DMS53 (cell line): ENCODE results near the gene CD93.

Source experiments
- DNase-seq: peaks from one replicate; lab custom pipeline; 2025; lab: John Stamatoyannopoulos, UW

Gene CD93

DNA sequence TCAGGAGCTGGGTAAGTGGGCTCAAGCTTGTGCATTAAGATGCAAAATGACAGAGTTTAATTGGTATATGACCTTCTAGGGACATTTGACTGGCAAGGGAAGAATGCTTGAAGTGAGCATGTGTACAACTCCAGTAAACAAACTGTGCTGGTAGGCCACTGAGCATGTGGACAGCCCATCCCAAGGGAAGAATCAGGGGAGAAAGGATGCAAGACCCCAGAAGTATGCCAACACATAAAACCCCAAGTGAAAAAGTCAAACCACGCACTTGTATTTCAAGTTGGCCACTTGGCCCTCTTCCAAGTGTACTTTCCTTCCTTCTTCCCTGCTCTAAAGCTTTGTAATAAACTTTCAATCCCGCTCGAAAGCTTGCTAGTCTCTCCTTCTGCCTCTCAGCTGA is 26.3 kb downstream of the CD93 start:
- no peak for DNase-seq

GRCh38 chr20:23059001-23059400 is 27.1 kb downstream of the CD93 start:
- no peak for DNase-seq

GRCh38 chr20:23058240-23058639 is 27.9 kb downstream of the CD93 start:
- DNase-seq: no peak

DNA sequence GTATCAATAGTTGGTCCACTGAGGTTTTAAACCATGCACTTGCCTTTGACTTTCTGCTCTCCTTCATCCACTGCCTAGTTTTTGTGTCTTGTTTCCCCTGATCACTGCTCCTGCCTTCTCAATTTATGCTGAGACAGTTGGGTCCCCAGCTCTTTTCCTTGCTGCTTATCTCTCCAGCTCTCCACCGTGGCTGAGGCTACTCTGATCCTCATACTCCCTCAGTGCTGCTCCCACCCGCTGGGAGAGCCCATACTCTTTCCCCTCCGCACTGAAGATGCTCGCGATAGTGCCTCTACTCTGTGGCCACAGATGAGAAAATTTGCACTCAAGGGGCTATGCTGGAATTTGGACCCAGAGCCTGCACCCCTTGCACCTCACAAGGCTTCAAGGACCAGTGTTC is 33.2 kb downstream of the CD93 start:
- DNase-seq: no peak

- peak; percentile 33 for DNase-seq
Measured at GRCh38 chr20:23050847-23051627, 35.1 kb downstream of the CD93 start.

DNA sequence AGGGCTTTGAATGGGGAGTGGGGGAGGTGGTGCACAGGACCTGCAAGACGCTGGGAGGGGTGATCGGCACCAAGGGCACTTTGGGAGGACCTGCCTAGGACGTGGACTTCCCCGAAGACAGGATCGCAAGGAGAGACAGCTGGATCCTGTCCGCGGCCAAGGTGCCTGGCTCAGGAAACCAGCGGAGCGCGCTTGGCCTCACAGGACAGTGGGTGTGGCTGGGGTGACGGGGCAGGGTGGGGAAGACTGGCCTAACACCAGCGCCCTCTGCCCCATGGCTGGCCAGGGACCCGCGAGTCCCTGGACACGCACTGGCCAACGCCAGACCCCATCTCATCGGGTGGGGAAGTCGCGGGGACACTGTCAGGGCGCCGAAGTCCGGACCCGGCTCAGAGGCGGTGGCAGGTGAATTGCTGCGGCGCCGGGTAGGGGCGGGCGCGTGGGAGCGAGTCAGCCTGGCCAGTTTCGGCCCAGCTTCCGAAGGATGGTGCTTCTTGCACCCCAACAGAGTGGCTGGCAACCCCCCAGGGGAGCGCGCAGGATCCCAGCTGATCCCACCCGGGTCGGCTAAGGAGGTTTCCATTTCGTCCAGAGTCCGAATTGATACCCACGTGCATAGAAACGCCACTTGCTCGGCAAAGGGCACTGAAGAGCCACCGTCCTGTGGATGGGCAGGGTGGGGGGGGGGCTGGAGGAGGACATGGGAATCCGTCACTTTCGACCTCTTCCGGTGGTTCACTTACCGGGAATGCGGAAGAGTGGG is 35.9 kb downstream of the CD93 start:
- DNase-seq: peak; percentile 42

DNA sequence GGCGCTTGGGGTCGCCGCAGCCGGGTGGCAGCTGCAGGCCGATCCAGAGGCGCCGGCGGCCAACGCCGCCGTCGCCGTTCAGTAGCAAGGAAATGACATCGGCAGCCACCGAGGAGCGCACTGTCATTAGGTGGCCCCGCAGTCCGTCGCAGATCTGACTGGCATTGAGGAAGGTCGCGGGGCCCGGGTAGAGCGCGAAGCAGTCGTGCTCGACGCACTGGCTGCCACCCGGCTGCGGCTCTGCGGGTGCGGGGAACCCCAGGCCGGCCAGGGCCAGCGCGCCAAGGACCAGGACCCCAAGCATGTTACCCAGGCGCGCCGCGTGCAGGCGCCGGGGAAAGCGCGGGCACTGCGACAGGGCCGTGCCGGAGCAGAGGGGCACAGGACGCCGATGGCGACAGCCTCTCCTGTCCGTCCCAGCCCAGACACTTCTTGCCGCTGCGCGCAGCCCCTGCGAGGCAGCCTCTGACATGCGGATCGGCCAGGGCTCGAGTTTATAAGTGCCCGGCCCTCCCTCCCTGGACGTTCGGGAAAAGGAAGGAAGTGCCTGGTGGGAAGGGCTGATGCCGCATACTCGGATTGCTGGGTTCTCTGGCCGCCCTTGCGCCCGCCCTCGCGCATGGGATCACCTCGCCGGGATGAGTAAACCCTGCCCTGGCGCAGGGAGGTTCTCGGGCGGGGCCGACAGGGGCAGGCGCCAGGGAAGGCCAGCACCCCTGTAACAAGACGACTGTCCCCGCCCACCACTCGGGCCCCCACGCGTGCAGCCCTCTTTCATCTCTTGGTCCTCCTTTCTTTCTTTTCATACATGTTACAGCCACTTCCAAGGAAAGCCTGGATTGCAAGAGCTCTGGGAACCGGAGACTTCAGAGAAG is 36.7 kb downstream of the CD93 start, which contains the start of gene THBD:
Gene THBD, minus strand, starts transcription at position 472 of the 875 bp plus-strand sequence. Its CDS starts 168 bp downstream, at position 304.
- DNase-seq: peak; percentile 55

DNA sequence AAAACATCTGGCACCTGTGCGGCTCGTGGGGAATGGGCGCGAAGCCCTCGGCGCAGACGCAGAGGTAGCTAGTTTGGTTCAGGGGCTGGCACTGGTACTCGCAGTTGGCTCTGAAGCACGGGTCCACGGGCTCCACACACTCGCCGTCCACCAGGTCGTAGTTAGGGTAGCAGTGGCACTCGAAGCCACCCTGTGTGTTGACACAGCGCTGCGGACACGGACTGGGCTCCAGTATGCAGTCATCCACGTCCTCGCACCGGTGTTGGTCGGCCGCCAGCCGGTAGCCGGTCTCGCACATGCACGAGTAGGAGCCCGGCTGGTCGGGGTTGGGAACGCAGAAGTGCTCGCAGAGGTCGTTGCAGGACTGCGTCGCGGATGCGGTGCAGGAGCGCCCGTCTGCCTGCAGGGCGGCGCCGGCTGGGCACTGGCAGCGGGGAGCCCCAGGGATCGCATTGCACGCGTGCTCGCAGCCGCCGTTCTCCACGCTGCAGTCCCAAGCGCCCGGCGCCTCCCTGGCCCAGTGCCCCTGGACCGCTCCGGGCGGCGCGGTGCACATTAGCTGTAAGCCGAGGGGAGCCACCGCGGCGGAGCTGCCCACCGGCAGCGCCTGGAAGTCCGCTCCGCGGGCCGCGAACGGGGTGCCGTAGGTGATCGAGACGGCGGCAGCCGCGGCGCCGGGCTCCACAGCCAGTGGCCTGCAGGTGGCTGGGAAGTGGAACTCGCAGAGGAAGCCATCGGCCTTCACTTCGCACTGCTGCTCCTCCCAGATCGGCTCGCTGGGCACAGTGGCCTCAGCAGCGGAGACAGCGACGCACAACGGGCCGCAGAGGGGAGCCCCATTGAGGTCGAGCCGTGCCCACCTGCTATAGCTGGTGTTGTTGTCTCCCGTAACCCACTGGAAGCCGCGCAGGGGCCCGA is 37.6 kb downstream of the CD93 start:
- peak; percentile 75 for DNase-seq

DNA sequence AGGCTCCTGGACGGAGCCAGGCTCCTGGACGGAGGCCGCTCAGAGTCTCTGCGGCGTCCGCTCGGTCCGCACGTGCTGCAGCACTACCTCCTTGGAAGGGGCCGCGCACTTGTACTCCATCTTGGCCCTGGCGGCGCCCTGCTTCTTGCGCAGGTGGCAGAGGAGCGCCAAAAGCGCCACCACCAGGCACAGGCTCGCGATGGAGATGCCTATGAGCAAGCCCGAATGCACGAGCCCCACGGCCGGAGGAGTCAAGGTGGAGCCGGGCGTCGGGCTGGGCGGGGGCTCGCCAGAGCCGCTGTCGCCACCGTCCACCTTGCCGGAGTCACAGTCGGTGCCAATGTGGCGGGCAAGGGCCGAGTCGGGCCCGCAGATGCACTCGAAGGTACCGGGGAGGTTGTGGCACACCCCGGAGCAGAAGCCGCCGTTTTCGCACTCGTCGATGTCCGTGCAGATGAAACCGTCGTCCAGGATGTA is 38.3 kb downstream of the CD93 start:
- DNase-seq: peak; percentile 31

- DNase-seq: no peak
Measured at GRCh38 chr20:23047001-23047737, 39.0 kb downstream of the CD93 start.

DNA sequence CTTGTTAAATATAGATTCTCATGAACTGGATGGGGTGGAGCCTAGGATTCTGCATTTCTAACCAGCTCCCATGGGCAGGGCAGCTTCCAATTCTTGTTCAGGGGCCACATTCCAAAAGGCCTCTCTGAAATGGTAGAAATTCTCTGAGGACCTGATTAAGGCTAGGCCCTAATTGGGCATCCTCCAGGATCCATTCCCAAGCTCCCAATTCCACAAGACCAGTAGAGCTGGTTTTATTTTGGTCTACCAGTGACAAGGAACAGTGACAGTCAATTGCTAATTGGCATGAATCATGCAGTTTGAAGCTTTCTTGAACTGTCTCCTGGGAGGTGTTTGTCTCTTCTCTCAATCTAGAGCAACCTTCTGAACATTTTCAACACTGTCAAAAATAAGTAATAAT is 39.7 kb downstream of the CD93 start:
- DNase-seq: no peak

DNA sequence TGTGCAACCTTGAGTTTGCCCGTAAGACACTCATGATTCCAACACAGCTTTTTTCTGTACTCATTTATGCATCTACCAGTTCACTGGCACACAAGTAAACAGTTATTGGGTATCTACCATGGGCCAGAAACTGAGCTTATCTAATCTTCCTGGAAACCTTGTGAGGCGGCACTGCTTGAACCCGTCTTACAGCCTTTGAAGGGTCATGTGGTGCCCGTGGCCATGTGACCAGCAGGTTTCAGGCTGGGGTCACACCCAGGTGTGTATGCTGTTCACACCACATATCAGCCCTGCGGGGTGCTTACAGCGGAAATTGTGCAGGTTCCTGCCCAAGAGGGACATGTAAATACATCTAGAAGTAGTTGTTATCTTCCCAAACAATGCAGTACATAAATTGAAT is 42.7 kb downstream of the CD93 start:
- DNase-seq: no peak

- DNase-seq: no peak
Measured at GRCh38 chr20:23042270-23042669, 43.9 kb downstream of the CD93 start.

- no peak for DNase-seq
Measured at GRCh38 chr20:23039885-23040508, 46.1 kb downstream of the CD93 start.

DNA sequence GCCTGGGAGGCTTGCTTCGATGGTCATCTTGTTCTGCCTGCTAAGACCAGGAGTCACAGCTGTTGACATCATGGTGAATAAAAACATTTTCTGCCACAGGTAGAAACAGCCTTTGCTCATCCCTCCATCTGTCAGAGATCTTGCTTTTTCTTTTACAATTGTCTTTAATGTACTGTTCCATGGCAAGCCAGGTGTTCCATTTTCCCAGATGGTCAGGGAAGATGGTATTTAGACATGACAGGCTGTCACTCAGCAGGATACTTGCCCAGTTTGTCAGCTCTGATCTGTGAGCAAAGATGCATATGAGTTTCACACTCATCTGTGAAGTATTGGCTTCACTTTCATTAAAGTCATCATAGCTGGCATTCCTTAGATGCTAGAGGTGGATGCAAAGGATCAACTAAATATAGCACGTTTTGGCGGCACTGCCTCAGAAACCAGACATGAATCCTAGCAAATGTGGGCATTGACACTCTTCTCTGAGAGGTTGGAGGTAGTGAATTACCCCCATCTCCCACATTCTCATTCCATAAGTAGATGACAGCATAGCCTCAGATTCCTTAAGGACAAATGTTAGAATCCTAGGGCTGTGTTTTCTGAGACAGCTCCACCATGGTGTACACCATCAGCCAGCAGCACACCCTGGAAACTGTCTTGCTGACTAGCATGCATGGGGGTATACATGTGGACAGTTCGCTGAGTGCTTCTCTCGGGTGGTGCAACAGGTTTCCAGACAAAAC is 46.8 kb downstream of the CD93 start:
- DNase-seq: no peak

DNA sequence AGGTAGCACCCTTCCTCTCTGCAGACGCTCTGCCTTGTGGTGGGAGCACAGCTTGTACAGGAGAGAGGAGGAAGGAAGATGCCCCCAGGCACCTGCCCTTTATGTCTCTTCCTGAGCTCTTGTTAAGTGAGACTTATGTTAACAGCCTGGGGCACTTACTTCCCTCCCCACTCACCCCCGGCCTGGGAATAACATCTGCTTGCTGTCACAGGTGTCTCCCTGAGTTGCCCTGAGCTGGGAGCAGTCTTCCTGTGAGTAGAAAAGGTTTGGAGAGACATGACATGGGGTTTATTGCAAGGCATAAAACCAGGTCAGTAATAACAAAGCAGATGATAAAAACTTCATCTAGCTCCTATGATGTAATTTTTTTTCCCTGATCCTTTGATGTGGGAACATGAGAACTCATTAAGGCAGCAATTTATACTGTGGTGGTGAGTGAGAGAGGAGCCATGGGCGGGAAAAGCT is 49.1 kb downstream of the CD93 start:
- no peak for DNase-seq

- no peak for DNase-seq
Measured at GRCh38 chr20:23036371-23036770, 49.8 kb downstream of the CD93 start.

GRCh38 chr20:23035731-23036130 is 50.4 kb downstream of the CD93 start:
- DNase-seq: no peak
